Fibroblast of gingiva (primary cell): ENCODE measurements around the gene SLC27A1.
"Not testable (repeated sequence)": the region's sequence is repeated elsewhere in the genome, so short reads cannot be mapped to it uniquely, and the experiment has no call there.

Source experiments
- DNase-seq: peaks from one replicate; pipeline ENCODE4 v3.0.0-alpha.2; 2011; ENCODE audit warnings: low read depth

Gene SLC27A1

DNA sequence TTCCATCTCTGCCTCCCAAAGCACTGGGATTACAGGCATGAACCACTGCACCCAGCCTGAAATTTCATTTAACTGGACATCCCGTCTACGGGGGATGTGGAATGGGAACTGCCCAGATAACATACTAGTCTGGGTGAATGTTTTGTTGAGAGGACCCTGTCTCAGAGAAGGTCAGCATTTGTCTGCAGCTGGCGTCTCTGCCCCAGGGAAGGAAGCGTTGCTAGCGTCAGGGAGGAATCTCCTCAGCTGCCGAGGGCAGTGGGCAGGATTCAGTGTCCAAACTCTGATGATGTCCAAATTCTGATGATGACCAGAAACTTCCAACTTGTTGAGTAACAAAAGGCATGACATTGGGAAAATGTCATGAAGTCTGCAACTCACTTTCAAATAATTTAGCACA, 12.7 kb upstream of the SLC27A1 start:
- no peak for DNase-seq

DNA sequence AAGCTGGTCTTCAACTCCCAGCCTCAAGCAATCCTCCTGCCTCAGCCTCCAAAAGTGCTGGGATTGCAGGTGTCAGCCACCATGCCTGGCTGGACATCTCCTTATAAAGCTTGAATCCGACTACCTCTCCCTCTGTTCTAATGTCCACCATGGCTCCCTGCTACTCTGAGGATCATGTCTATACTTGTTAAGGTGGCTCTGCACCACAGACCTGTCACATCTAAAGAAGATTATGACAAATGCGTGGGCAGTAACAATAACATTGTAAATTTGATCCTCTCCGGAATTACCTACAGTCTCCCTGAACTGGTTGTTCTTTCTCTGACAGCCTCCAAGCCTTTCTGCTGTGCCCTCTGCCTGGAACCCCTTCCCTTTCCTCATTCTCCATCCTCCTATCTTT, 11.4 kb upstream of the SLC27A1 start:
- no peak for DNase-seq

GRCh38 chr19:17460372-17461230, 9.7 kb upstream of the SLC27A1 start, which contains the start of gene NXNL1:
NXNL1 (minus strand) TSS chr19:17460926; CDS start chr19:17460869, 57 bp downstream.
- DNase-seq = no peak

GRCh38 chr19:17466487-17466850, 3.9 kb upstream of the SLC27A1 start:
- DNase-seq = no peak

GRCh38 chr19:17467471-17468301, 2.6 kb upstream of the SLC27A1 start:
- DNase-seq = peak; percentile 46

- DNase-seq = peak; percentile 74
Measured at GRCh38 chr19:17468302-17469091, 1.8 kb upstream of the SLC27A1 start.

GRCh38 chr19:17469092-17469480, 1.2 kb upstream of the SLC27A1 start:
- DNase-seq = no peak

DNA sequence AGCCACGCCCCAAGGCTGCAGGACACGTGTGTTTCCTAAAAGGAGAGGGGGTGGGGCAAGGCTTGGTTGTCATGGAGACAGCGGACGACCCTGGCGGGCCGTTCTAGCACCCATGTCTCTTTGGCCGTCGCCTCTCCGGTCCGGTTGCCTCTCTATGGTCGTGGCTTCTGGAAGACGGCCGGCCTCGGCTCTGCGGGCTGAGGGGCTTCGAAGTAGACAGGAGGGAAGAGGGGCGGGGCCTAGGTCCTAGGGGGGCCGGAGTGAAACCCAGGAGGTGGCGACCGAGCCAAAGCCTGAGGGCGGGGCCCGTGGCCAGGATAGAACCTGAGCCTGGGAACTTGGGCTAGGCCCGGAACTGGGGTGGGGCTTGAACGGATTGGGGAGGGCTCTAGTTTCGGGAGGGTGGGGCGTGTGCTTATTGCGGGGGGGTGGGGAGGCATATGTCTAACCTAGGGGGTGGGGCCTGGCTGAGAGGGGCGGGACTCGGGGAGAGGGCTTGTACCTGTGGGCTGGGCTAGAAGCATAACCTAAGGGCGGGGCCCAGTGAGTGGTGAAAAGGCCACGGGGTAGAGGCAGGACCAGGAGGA, 750 bp upstream of the SLC27A1 start:
- DNase-seq = peak; percentile 97

DNA sequence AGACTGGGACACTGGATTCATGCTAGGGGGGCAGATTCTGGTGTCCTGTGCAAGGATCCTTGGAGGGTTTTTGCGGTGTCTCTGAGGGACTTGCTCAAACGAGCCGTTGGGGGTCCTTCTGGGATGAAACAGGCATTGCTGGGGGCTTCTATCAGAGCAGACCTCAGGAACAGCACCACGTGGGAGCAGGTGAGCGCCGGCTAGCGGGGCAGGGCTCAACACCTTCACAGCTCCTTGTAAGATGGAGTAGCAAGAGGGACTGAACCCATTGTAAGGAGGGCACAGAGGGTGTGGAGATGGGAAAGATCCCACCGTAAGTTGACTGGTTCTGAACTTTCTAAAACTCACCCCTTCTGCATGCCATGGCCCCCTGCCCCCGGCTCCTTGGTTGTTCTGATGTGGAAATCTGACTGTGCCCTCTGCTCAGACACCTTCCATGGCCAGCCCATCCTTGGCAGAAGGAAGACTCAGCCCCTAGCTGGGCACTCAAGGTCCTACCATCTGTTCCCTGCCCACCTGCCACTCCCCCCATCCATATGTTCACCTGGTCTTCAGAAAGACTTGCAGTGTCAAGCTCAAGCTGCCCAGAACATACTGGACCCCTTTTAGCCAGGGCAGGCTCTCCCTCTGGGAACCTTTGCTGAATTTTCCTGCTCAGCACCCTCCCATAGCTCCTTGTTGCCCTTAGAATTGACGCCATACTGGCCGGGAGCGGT, 1.2 kb downstream of the SLC27A1 start:
- no peak for DNase-seq

- peak; percentile 53 for DNase-seq
Measured at GRCh38 chr19:17473041-17473440, 2.7 kb downstream of the SLC27A1 start.

- not testable (repeated sequence) for DNase-seq
Measured at GRCh38 chr19:17475011-17475540, 4.8 kb downstream of the SLC27A1 start.

GRCh38 chr19:17475541-17476115, 5.3 kb downstream of the SLC27A1 start:
- DNase-seq = peak; percentile 62

GRCh38 chr19:17479325-17479791, 9.0 kb downstream of the SLC27A1 start:
- DNase-seq = peak; percentile 76

DNA sequence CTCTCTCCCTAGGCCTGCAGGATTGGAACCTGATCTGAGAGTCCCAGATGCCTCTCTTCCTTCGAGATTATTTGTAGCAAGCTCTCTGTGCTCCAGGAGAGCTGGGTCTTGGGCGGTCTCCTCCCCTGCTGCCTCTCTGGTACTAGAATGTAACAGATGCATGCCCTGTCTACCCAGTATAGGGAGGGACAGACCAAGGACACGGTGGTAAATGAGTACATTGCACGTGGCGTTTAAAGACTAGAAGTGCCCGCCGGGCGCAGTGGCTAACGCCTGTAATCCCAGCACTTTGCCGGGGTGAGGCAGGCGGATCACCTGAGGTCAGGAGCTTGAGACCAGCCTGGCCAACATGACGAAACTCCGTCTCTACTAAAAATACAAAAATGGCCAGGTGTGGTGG, 11.7 kb downstream of the SLC27A1 start:
- no peak for DNase-seq

DNA sequence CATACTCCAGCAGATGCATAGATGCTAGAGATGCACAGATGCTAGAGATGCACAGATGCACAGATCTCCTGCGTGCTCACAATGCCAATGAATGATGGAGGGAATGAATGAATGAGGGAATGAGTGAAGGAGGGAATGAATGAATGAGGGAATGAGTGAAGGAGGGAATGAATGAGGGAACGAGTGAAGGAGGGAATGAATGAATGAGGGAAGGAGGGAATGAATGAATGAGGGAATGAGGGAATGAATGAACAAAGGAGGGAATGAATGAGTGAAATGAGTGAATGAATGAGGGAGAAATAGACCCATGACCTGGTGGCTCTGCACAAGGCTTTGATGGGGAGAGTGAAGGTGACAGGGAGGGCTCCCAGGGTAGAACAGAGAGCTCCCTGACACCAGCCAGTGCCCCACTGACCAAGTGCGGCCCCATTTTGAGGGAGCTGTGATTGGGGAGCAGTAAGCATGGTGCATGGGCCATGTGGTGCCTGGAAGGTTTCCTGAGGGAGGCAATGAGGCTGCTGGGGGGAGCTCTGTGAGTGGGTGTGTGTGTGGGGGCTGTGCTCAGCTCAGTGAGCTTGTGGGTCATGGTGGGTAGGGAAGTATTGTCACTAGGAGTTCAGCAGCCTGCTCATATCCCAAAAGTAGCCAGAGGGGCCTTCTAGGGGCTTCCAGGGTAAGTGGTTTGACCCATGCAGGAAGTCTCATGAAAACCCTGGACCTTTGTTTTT, 12.7 kb downstream of the SLC27A1 start:
- no peak for DNase-seq

DNA sequence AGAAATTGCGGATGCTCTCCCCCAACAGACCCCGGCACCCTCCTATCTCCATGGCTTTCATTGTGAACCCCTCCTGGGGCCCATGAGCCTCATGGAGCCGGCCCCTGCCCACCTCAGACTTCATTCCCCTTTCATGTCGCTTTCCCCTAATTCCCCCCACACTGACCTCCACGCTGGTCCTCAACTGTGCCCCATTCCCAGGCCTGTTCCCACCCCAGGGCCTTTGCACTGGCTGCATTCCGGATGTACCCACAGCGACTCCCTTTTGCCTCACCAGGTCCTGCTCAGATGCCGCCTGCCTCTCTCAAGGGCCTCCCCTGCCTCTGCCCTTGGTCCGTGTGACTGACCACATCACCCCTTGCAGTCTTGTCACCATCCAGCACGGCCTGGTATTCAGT, 13.3 kb downstream of the SLC27A1 start:
- no peak for DNase-seq

DNA sequence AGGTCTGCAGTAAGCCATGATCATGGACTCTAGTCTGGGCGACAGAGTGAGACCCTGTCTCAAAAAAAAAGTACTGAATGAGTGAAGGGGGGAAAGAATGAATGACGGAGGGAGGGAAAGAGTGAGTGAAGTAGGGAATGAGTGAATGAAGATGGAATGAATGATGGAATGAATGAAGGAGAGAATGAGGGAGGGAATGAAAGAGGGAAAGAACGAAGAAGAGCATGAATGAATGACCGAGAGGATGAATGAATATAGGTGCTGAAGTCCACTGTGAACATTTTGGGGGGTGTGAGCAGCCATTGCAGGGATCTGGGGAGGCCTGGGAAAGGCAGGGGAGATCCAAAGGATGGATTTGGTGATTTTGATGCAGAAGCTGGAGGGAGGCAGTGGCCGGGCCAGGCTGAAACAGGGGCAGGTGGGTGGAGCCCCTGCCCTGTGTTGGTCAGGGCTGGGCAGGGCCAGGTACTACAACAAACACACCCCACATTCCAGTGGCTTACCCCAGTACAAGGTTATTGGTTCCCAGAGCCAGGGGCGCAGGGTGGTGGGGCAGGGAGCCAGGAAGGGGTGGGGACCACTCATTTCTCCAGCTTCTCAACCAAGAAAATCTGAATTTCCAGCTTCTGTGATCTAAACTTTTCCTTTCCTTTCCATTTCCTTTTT, 14.3 kb downstream of the SLC27A1 start:
- DNase-seq = no peak

DNA sequence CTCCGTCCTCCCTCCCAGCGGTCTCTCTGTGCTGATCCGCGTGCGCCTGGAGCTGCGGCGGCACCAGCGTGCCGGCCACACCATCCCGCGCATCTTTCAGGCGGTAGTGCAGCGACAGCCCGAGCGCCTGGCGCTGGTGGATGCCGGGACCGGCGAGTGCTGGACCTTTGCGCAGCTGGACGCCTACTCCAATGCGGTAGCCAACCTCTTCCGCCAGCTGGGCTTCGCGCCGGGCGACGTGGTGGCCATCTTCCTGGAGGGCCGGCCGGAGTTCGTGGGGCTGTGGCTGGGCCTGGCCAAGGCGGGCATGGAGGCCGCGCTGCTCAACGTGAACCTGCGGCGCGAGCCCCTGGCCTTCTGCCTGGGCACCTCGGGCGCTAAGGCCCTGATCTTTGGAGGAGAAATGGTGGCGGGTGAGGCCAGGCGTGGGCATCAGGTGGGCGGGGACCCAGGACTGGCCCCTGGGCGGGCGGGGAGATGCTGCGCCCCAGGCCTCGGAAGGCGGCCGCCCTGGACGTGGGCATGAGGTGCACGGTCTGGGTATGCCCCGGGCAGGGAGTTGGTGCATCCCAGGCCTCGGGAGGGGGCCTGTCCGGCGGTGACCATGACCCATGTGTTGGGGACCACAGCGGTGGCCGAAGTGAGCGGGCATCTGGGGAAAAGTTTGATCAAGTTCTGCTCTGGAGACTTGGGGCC, 16.4 kb downstream of the SLC27A1 start:
- DNase-seq = no peak
